GM06990 (cell line): ENCODE data around the gene RPL28.

ENCODE experiments used
- DNase-seq: peaks from one replicate; pipeline ENCODE4 v3.0.0-alpha.2; 2011; ENCODE audit not compliant: insufficient read length; ENCODE audit errors: extremely low read depth
- H3K27me3 ChIP-seq: replicated peaks from 2 replicates; pipeline ENCODE4 v1.6.0; 2011; ENCODE audit warnings: low read length; ENCODE audit not compliant: control insufficient read depth, insufficient read depth
- H3K36me3 ChIP-seq: 2 replicates; pipeline ENCODE4 v1.5.1; 2011; ENCODE audit warnings: low read length; ENCODE audit not compliant: control insufficient read depth, insufficient read depth
- H3K4me3 ChIP-seq: replicated peaks from 2 replicates; pipeline ENCODE4 v1.5.1; 2011; ENCODE audit warnings: low read depth, mild to moderate bottlenecking, control low read depth, low read length
- CTCF ChIP-seq: IDR thresholded peaks from 2 replicates; pipeline ENCODE4 v1.5.1; 2011; ENCODE audit warnings: low read length, control low read depth, mild to moderate bottlenecking, inconsistent platforms; ENCODE audit not compliant: insufficient read depth, poor library complexity, severe bottlenecking

Gene RPL28

GRCh38 chr19:55426042-55426441 is 40.3 kb downstream of the RPL28 start:
- no peak for DNase-seq
- Histone ChIP-seq H3K4me3 (no peak overlapping the region), H3K27me3 (peaks cover 2% of the 10 kb centered on the region), H3K36me3 (no peaks in the 10 kb centered on the region)
- TF ChIP-seq CTCF, result no peak

GRCh38 chr19:55431183-55431582 is 45.5 kb downstream of the RPL28 start:
- Histone ChIP-seq H3K36me3 (no peaks in the 10 kb centered on the region), H3K4me3 (no peak overlapping the region), H3K27me3 (no peaks in the 10 kb centered on the region; the same call in none of the 2 replicates)
- no peak for DNase-seq
- TF ChIP-seq CTCF, result no peak

- TF ChIP-seq CTCF, result no peak
- H3K27me3 ChIP-seq, result no peaks in the 10 kb centered on the region; the same call in none of the 2 replicates
- H3K4me3 ChIP-seq, result no peak overlapping the region
- H3K36me3 ChIP-seq, result no peaks in the 10 kb centered on the region
- no peak for DNase-seq
Observed at GRCh38 chr19:55432241-55432959, 46.7 kb downstream of the RPL28 start.

GRCh38 chr19:55433292-55433691 is 47.6 kb downstream of the RPL28 start:
- TF ChIP-seq CTCF, result no peak
- Histone ChIP-seq H3K27me3 (no peaks in the 10 kb centered on the region; the same call in none of the 2 replicates), H3K36me3 (no peaks in the 10 kb centered on the region), H3K4me3 (no peak overlapping the region)
- DNase-seq, result no peak

- no peaks in the 10 kb centered on the region for H3K36me3 ChIP-seq
- no peak for TF ChIP-seq CTCF
- DNase-seq, result no peak
- peaks cover 1% of the 10 kb centered on the region for H3K27me3 ChIP-seq
- H3K4me3 ChIP-seq, result no peak overlapping the region
Observed at GRCh38 chr19:55434356-55434919, 48.7 kb downstream of the RPL28 start.
